AG04450 (cell line): Measurements from ENCODE around the gene PXDN. TPM values are rescaled to one million over a fixed set of nuclear protein-coding genes. Genes with fewer than 3 reads are reported as not detected.

ENCODE experiments used
- CTCF ChIA-PET: fragments of 300-600, 350-600 bp; formaldehyde crosslinking; extraction: SDS; loops from one replicate; lab custom pipeline; 2022; ENCODE audit warnings: antibody characterized with exemption, inconsistent platforms; lab: Charles Lee
- POLR2A ChIA-PET: fragments of 350-600 bp; formaldehyde crosslinking; extraction: SDS; loops from one replicate; lab custom pipeline; 2021; ENCODE audit warnings: antibody characterized with exemption, inconsistent platforms; lab: Yijun Ruan, JAX
- DNase-seq: peaks from one replicate; pipeline ENCODE4 v3.0.0-alpha.2; 2011; ENCODE audit warnings: low read depth, low spot score
- H3K27ac ChIP-seq: one replicate; pipeline ENCODE4 v1.5.1; 2012; ENCODE audit warnings: low read depth, low read length, control low read depth
- H3K27me3 ChIP-seq: one replicate; pipeline ENCODE4 v1.6.0; 2012; ENCODE audit warnings: low read length; ENCODE audit not compliant: control insufficient read depth, insufficient read depth
- H3K4me3 ChIP-seq: 2 replicates; pipeline ENCODE4 v1.5.1; 2011; ENCODE audit warnings: mild to moderate bottlenecking, low read depth, low read length, control low read depth
- H3K9me3 ChIP-seq: 2 replicates; pipeline ENCODE4 v1.5.1; 2012; ENCODE audit warnings: low read length; ENCODE audit not compliant: control insufficient read depth, insufficient read depth
- polyA plus RNA-seq: library from polyadenylated mRNA; depleted of rRNA; stranded (reverse); fragments of >200 nt; gene quantifications from 2 replicates; pipeline ENCODE4 v1.2.3, GENCODE V29; 2011
- TF ChIP-seq, protein P1 (sequence below): IDR thresholded peaks from 2 replicates; pipeline ENCODE4 v1.5.1; 2011; ENCODE audit warnings: low read depth, low read length, control low read depth, inconsistent platforms

PXDN gene
- polyA plus RNA-seq, 1 experiment = 271 TPM

DNA sequence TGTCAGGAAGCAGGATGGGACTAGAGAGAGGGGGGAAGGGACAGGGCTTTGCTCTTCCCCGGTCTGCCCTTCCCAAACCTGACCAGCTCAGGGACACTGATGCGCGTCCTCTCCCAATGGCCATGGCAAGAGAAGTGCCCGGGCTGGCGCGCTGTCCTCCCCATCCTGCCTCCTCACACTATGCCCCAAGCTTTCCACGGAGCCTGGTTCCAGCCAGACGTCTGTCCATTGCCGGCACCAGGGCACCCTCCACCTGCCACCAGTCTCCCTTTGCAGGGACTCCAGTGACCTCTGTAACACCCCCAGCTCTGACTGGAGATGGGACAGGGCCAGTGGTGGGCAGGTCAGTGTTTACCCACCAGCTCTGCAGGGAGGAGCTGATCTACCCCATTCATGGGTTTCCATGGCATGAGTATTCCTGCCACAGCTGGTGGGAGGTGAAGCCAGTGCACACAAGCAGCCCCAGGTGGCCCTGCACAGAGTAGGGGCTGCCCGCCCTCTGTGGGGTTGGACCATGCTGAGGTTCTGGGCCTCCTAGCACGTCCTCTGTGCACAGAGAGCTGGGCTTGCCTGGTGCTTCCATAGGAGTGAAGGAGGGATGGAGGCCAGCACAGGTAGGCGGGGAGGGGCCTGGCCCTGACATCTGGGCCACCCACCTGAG is 109.5 kb downstream of the PXDN start:
- ChIA-PET POLR2A (no interaction called here), CTCF (interaction anchor here (2.2 kb wide), 1 partner anchor 116 kb away, joined by 8 read pairs; no protein-coding TSS in a partner anchor)
- Histone ChIP-seq H3K27ac (no peak overlapping the region), H3K27me3 (no peaks in the 10 kb centered on the region), H3K4me3 (no peak overlapping the region), H3K9me3 (no peaks in the 10 kb centered on the region; the same call in 1 of the 2 replicates)
- TF ChIP-seq, protein P1, sequence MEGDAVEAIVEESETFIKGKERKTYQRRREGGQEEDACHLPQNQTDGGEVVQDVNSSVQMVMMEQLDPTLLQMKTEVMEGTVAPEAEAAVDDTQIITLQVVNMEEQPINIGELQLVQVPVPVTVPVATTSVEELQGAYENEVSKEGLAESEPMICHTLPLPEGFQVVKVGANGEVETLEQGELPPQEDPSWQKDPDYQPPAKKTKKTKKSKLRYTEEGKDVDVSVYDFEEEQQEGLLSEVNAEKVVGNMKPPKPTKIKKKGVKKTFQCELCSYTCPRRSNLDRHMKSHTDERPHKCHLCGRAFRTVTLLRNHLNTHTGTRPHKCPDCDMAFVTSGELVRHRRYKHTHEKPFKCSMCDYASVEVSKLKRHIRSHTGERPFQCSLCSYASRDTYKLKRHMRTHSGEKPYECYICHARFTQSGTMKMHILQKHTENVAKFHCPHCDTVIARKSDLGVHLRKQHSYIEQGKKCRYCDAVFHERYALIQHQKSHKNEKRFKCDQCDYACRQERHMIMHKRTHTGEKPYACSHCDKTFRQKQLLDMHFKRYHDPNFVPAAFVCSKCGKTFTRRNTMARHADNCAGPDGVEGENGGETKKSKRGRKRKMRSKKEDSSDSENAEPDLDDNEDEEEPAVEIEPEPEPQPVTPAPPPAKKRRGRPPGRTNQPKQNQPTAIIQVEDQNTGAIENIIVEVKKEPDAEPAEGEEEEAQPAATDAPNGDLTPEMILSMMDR = no peak
- no peak for DNase-seq

DNA sequence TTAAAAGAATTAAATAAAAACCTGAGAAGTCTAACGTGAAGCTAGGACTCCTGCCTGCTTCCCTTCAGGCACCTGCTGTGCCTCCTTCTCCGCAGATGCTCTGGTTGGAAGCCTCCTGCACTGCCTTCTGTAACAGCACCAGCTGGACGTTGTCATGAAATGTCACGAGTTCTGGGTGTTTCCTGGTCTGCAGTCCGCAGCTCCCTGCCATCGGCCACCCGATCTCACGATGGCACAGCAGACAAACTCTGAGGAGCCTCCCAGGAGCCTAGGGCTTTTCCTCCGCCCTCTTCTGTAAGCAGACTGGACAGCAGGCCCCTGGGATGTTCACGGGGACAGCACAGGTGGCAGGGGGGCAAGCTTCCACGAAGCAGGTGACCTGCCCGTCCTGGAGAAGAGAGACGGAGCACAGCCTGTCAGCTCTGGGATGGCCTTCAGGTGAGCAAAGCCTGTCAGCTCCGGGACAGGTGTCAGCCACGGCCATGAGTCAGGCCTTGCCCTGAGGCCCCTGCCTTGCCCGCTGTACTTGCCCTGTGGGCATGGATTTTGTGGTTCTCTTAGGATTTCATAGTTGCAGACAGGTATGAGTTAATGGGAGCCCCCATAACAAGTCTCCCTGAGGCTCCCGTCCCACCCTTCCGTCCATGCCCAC is 110.3 kb downstream of the PXDN start:
- CTCF ChIA-PET = interaction anchor here (2.2 kb wide), 1 partner anchor 117 kb away, joined by 8 read pairs; no protein-coding TSS in a partner anchor
- peaks cover 3% of the 10 kb centered on the region for H3K9me3 ChIP-seq
- POLR2A ChIA-PET = interaction anchor here (0.7 kb wide), 1 partner anchor 10 kb away, joined by 3 read pairs; no protein-coding TSS in a partner anchor
- H3K4me3 ChIP-seq = no peak overlapping the region
- no peaks in the 10 kb centered on the region for H3K27me3 ChIP-seq
- TF ChIP-seq, protein P1 = no peak
- H3K27ac ChIP-seq = no peak overlapping the region
- DNase-seq = no peak

DNA sequence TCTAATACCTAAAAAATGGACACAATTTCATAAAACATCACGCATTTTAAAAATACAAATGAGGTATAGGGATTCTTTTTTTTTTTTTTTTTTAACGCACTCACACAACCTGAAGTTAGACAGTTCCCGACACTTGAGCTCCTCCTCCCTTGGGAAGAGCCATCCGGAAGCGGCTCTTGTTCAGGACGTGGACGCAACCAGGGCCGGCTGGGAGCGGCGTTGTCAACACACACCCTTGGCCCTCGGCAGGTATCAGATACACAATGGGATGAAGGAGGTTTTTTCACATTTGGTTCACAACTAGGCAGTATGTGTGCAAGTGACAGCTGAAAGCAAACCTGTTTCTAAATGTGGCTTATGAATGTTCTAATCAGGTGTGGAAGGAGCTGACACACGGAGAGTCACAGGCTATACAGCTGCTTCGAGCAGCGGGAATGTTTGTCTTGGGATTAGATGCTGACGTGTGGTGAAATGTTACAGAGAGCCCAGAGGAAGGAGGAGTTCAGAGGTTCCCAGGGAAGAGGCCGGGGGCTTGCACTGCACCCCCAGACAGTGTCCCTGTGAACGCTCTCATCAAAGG is 111.1 kb downstream of the PXDN start:
- H3K27ac ChIP-seq = no peak overlapping the region
- no peak overlapping the region for H3K4me3 ChIP-seq
- TF ChIP-seq, protein P1 = no peak
- POLR2A ChIA-PET = interaction anchor here (0.7 kb wide), 1 partner anchor 11 kb away, joined by 3 read pairs; no protein-coding TSS in a partner anchor
- no peak for DNase-seq
- peaks cover 3% of the 10 kb centered on the region for H3K9me3 ChIP-seq
- CTCF ChIA-PET = interaction anchor here (2.2 kb wide), 1 partner anchor 118 kb away, joined by 8 read pairs; no protein-coding TSS in a partner anchor
- H3K27me3 ChIP-seq = no peaks in the 10 kb centered on the region

DNA sequence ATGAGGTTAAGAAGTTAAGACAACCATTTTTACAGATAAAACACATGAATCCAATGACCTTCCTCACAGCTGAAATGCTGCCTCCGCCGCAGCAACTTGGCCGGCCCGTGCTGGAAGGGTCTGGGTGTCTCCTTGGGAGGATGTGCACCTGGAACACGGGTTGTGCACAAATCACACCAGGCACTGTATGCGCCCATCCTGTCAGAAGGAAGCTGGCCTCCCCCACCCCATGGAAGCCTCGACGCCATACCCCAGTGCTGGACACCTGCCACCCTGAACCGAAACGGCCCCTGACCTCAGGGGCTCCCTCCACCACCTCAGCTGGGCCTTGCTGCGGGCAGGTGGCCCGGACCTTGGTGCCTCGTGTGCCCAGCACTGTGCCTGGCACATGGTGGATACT is 111.8 kb downstream of the PXDN start:
- ChIA-PET CTCF (interaction anchor here (2.2 kb wide), 1 partner anchor 118 kb away, joined by 8 read pairs; no protein-coding TSS in a partner anchor), POLR2A (interaction anchor here (1.2 kb wide), 1 partner anchor 20 kb away, joined by 3 read pairs; no protein-coding TSS in a partner anchor)
- H3K9me3 ChIP-seq = peaks cover 3% of the 10 kb centered on the region
- no peak overlapping the region for H3K4me3 ChIP-seq
- H3K27me3 ChIP-seq = no peaks in the 10 kb centered on the region
- DNase-seq = no peak
- TF ChIP-seq, protein P1 = no peak
- peak overlapping the region; percentile 57 for H3K27ac ChIP-seq
